GDM1 (cell line): ENCODE results near the gene EFCC1.

Experiments used
- DNase-seq: peaks from one replicate; lab custom pipeline; 2025; lab: John Stamatoyannopoulos, UW

EFCC1 gene

GRCh38 chr3:129032716-129033115 lies 31.6 kb downstream of the EFCC1 start:
- no peak for DNase-seq

GRCh38 chr3:129033151-129033550 lies 32.0 kb downstream of the EFCC1 start:
- DNase-seq: no peak

GRCh38 chr3:129033633-129034321 lies 32.7 kb downstream of the EFCC1 start:
- no peak for DNase-seq

GRCh38 chr3:129034642-129035041 lies 33.5 kb downstream of the EFCC1 start:
- DNase-seq: no peak

- peak; percentile 16 for DNase-seq
These were observed 34.5 kb downstream of the EFCC1 start for GRCh38 chr3:129035360-129036221.

GRCh38 chr3:129036222-129037092 lies 35.4 kb downstream of the EFCC1 start:
- DNase-seq: no peak

GRCh38 chr3:129037093-129037419 lies 36.0 kb downstream of the EFCC1 start:
- no peak for DNase-seq

GRCh38 chr3:129038121-129038855 lies 37.2 kb downstream of the EFCC1 start:
- DNase-seq: no peak

GRCh38 chr3:129039271-129040038 lies 38.4 kb downstream of the EFCC1 start:
- DNase-seq: no peak

GRCh38 chr3:129040039-129040336 lies 38.9 kb downstream of the EFCC1 start:
- no peak for DNase-seq

GRCh38 chr3:129040579-129041300 lies 39.6 kb downstream of the EFCC1 start:
- DNase-seq: no peak

GRCh38 chr3:129045675-129046036 lies 44.6 kb downstream of the EFCC1 start:
- DNase-seq: no peak

GRCh38 chr3:129046037-129046731 lies 45.1 kb downstream of the EFCC1 start:
- DNase-seq: no peak

GRCh38 chr3:129046732-129047552 lies 45.8 kb downstream of the EFCC1 start:
- DNase-seq: no peak

- no peak for DNase-seq
These were observed 46.4 kb downstream of the EFCC1 start for GRCh38 chr3:129047553-129047839.

GRCh38 chr3:129050556-129051295 lies 49.6 kb downstream of the EFCC1 start:
- no peak for DNase-seq

GRCh38 chr3:129051871-129052340 lies 50.8 kb downstream of the EFCC1 start:
- no peak for DNase-seq

GRCh38 chr3:129052675-129053074 lies 51.6 kb downstream of the EFCC1 start:
- no peak for DNase-seq
